OCI-LY7 (cell line): ENCODE measurements around the gene NEURL2. TPM values are rescaled to one million over a fixed set of nuclear protein-coding genes. Genes with fewer than 3 reads are reported as not detected.

ENCODE experiments used
- BruUV-seq: library from RNA; stranded (reverse); fragments of 400-500 nt; replicated peaks from 2 replicates; lab custom pipeline; 2021; lab: Mats Ljungman, UMichigan
- CTCF ChIA-PET: fragments of 300-600 bp; sonication (Branson Sonifier 250); formaldehyde crosslinking; loops from one replicate; lab custom pipeline; 2022; ENCODE audit warnings: antibody characterized with exemption; ENCODE audit not compliant: unreplicated experiment; lab: Charles Lee
- POLR2A ChIA-PET: fragments of 300-600 bp; sonication (Branson Sonifier 250); formaldehyde crosslinking; loops from one replicate; lab custom pipeline; 2022; ENCODE audit warnings: antibody characterized with exemption; lab: Charles Lee
- DNase-seq: peaks from one replicate; pipeline ENCODE4 v3.0.0-alpha.2; 2015; ENCODE audit warnings: low spot score
- H2AFZ ChIP-seq: fragments of 200-600 bp; sonication (generic), shearing (Covaris generic); 2 replicates; pipeline ENCODE4 v1.6.1; 2014; ENCODE audit warnings: mild to moderate bottlenecking, antibody characterized with exemption, low read length, moderate library complexity
- H3K27ac ChIP-seq: fragments of 200-600 bp; sonication (generic); 2 replicates; pipeline ENCODE4 v1.5.1; 2014; ENCODE audit warnings: mixed run types, low read depth, mild to moderate bottlenecking, moderate library complexity, low read length, inconsistent platforms; ENCODE audit not compliant: poor library complexity, severe bottlenecking
- H3K36me3 ChIP-seq: fragments of 200-600 bp; sonication (generic); 2 replicates; pipeline ENCODE4 v1.6.1; 2014; ENCODE audit warnings: mild to moderate bottlenecking, antibody characterized with exemption, low read length, moderate library complexity, mixed read lengths; ENCODE audit not compliant: insufficient read depth
- H3K4me1 ChIP-seq: fragments of 200-600 bp; sonication (generic); 2 replicates; pipeline ENCODE4 v1.5.1; 2014; ENCODE audit warnings: mild to moderate bottlenecking, low read length; ENCODE audit not compliant: insufficient read depth, poor library complexity, severe bottlenecking
- H3K4me2 ChIP-seq: fragments of 200-600 bp; sonication (generic); 2 replicates; pipeline ENCODE4 v1.6.1; 2014; ENCODE audit warnings: mild to moderate bottlenecking, low read length
- H3K4me3 ChIP-seq: fragments of 200-600 bp; sonication (generic); 2 replicates; pipeline ENCODE4 v1.5.1; 2014; ENCODE audit warnings: mild to moderate bottlenecking, low read depth, low read length; ENCODE audit not compliant: poor library complexity, severe bottlenecking
- H3K79me2 ChIP-seq: fragments of 200-600 bp; sonication (generic); 2 replicates; pipeline ENCODE4 v1.6.1; 2016; ENCODE audit warnings: low read depth, mild to moderate bottlenecking, low read length, moderate library complexity, mixed read lengths; ENCODE audit not compliant: insufficient read depth
- H3K9me2 ChIP-seq: fragments of 200-600 bp; sonication (generic); 2 replicates; pipeline ENCODE4 v1.6.1; 2016; ENCODE audit warnings: mild to moderate bottlenecking, low read length, mixed read lengths; ENCODE audit not compliant: insufficient read depth
- H3K9me3 ChIP-seq: fragments of 200-600 bp; sonication (generic); 2 replicates; pipeline ENCODE4 v1.6.1; 2014; ENCODE audit warnings: mild to moderate bottlenecking, mixed run types, low read length, mixed read lengths
- H4K20me1 ChIP-seq: fragments of 200-600 bp; sonication (generic); 2 replicates; pipeline ENCODE4 v1.6.1; 2014; ENCODE audit warnings: mild to moderate bottlenecking, antibody characterized with exemption, low read length, moderate library complexity, mixed read lengths; ENCODE audit not compliant: insufficient read depth
- CTCF ChIP-seq: fragments of 200-600 bp; sonication (generic); conservative IDR thresholded peaks from 2 replicates; pipeline ENCODE4 v1.5.1; 2014; ENCODE audit warnings: mild to moderate bottlenecking, antibody characterized with exemption, low read length, moderate library complexity, mixed read lengths
- EZH2phosphoT487 ChIP-seq: fragments of 200-600 bp; sonication (generic); IDR thresholded peaks from 2 replicates; pipeline ENCODE4 v1.6.1; 2018; ENCODE audit warnings: low read depth, borderline replicate concordance, mild to moderate bottlenecking, mixed run types, antibody characterized with exemption, low read length, moderate library complexity, mixed read lengths
- intact Hi-C: fragments of 100-400 bp; cut with micrococcal nuclease; formaldehyde crosslinking; loops from one replicate; pipeline ENCODE4 v1.10.0; 2022; ENCODE audit not compliant: unreplicated experiment
- total RNA-seq, 2 experiments: library from RNA; depleted of rRNA in 1 of 2; stranded (reverse); fragments of >200 nt in 1 of 2; shearing (Covaris generic) in 1 of 2; gene quantifications; 2 replicates each; pipeline ENCODE4 v1.2.3, GENCODE V29; 2014 to 2022

Gene NEURL2
- total RNA-seq, 2 experiments from 2014 or later = 9.9 to 10.7 TPM

- CTCF ChIA-PET = no interaction called here
- Histone ChIP-seq H3K79me2 (peaks cover 23% of the 10 kb centered on the region), H3K36me3 (peaks cover 76% of the 10 kb centered on the region), H3K9me3 (no peaks in the 10 kb centered on the region), H3K9me2 (no peaks in the 10 kb centered on the region), H3K4me1 (no peaks in the 10 kb centered on the region), H3K4me2 (no peak overlapping the region), H3K4me3 (no peak overlapping the region), H4K20me1 (no peaks in the 10 kb centered on the region), H3K27ac (no peak overlapping the region), H2AFZ (no peak overlapping the region)
- POLR2A ChIA-PET = no interaction called here
- intact Hi-C loops = no loop called here
- BruUV-seq = no TSS peak
- no peak for DNase-seq
- TF ChIP-seq CTCF = no peak
- TF ChIP-seq EZH2phosphoT487 = no peak
Observed at GRCh38 chr20:45940053-45940452, 49.0 kb upstream of the NEURL2 start.

DNA sequence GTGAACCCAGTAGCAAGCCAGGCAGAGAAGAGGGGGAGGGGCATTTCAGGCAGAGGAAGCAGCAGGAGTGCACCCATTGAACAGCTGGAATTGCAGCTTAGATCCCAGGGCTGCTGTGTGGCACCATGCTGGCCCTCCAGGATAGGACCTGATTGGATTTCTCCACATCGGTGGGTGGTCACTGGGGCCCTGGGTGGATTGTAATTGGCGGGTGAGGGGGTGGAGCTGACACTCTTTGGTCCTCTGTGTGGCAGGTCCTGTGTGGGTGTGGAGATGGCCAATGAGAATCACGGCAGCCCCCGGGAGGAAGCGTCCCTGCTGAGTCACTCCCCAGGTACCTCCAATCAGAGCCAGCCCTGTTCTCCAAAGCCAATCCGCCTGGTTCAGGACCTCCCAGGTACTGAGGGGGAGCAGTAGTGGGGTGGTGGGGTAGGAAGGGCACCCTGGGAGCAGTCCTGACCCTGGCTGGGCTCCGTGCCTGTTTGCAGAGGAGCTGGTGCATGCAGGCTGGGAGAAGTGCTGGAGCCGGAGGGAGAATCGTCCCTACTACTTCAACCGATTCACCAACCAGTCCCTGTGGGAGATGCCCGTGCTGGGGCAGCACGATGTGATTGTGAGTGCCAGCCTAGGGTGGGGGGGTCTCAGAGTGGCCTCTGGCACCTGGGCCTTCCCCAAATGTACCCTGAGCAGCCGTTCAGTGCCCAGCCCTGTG is 47.9 kb upstream of the NEURL2 start:
- no peak for TF ChIP-seq CTCF
- no peak for TF ChIP-seq EZH2phosphoT487
- Histone ChIP-seq H3K4me2 (no peak overlapping the region), H3K4me3 (no peak overlapping the region), H3K9me2 (no peaks in the 10 kb centered on the region), H2AFZ (no peak overlapping the region), H3K4me1 (no peaks in the 10 kb centered on the region), H4K20me1 (no peaks in the 10 kb centered on the region), H3K27ac (no peak overlapping the region), H3K9me3 (no peaks in the 10 kb centered on the region), H3K36me3 (peaks cover 64% of the 10 kb centered on the region), H3K79me2 (peaks cover 23% of the 10 kb centered on the region)
- intact Hi-C loops = no loop called here
- DNase-seq = no peak
- BruUV-seq = no TSS peak
- ChIA-PET CTCF (no interaction called here), POLR2A (interaction anchor here (0.7 kb wide), 1 partner anchor 31 kb away, joined by 4 read pairs; no protein-coding TSS in a partner anchor)

GRCh38 chr20:45937765-45938164 is 46.8 kb upstream of the NEURL2 start:
- POLR2A ChIA-PET = no interaction called here
- H3K36me3 ChIP-seq = peaks cover 53% of the 10 kb centered on the region
- TSS peak; percentile 7 for BruUV-seq
- no peak overlapping the region for H3K4me2 ChIP-seq
- H4K20me1 ChIP-seq = no peaks in the 10 kb centered on the region
- no peak for DNase-seq
- H3K4me1 ChIP-seq = peaks cover 8% of the 10 kb centered on the region
- no peaks in the 10 kb centered on the region for H3K9me3 ChIP-seq
- H3K27ac ChIP-seq = no peak overlapping the region
- no peak overlapping the region for H3K4me3 ChIP-seq
- peaks cover 23% of the 10 kb centered on the region for H3K79me2 ChIP-seq
- H2AFZ ChIP-seq = no peak overlapping the region
- intact Hi-C loops = no loop called here
- no peaks in the 10 kb centered on the region for H3K9me2 ChIP-seq
- CTCF ChIA-PET = no interaction called here
- no peak for TF ChIP-seq EZH2phosphoT487
- TF ChIP-seq CTCF = no peak
